ENCODE data around the gene ATE1.
A peak's percentile ranks its signal among the peaks of the same experiment; 100 is the strongest.
"Not testable (repeated sequence)": the region's sequence is repeated elsewhere in the genome, so short reads cannot be mapped to it uniquely, and the experiment has no call there.

Gene ATE1

GRCh38 chr10:121927841-121928527 lies at the start of gene ATE1:
TSS of gene ATE1 (minus strand) at chr10:121928031. CDS start at chr10:121927949, 82 bp downstream.
- DNase-seq = peak; percentile 86

GRCh38 chr10:121976607-121977006 lies 48.8 kb upstream of the ATE1 start:
- DNase-seq = no peak

GRCh38 chr10:121975295-121976086 lies 47.7 kb upstream of the ATE1 start:
- no peak for DNase-seq

- peak; percentile 74 for DNase-seq
Measured at GRCh38 chr10:121974535-121975294, 46.9 kb upstream of the ATE1 start, which contains the start of gene NSMCE4A. TSS of gene NSMCE4A (minus strand) at chr10:121975217. CDS start at chr10:121975165, 52 bp downstream.

GRCh38 chr10:121974019-121974534 lies 46.2 kb upstream of the ATE1 start:
- no peak for DNase-seq

GRCh38 chr10:121969086-121969485 lies 41.3 kb upstream of the ATE1 start:
- not testable (repeated sequence) for DNase-seq

- no peak for DNase-seq
Measured at GRCh38 chr10:121965996-121966395, 38.2 kb upstream of the ATE1 start.

GRCh38 chr10:121961456-121961855 lies 33.6 kb upstream of the ATE1 start:
- no peak for DNase-seq

- no peak for DNase-seq
Measured at GRCh38 chr10:121959671-121960070, 31.8 kb upstream of the ATE1 start.

- no peak for DNase-seq
Measured at GRCh38 chr10:121956111-121957061, 28.6 kb upstream of the ATE1 start.

GRCh38 chr10:121952226-121952625 lies 24.4 kb upstream of the ATE1 start:
- no peak for DNase-seq

- DNase-seq = no peak
Measured at GRCh38 chr10:121949451-121949850, 21.6 kb upstream of the ATE1 start.

GRCh38 chr10:121949049-121949448 lies 21.2 kb upstream of the ATE1 start:
- DNase-seq = no peak

- no peak for DNase-seq
Measured at GRCh38 chr10:121947343-121948330, 19.8 kb upstream of the ATE1 start.

GRCh38 chr10:121942749-121943416 lies 15.1 kb upstream of the ATE1 start:
- DNase-seq = no peak

- DNase-seq = no peak
Measured at GRCh38 chr10:121941532-121941931, 13.7 kb upstream of the ATE1 start.

GRCh38 chr10:121936295-121936694 lies 8.5 kb upstream of the ATE1 start:
- DNase-seq = no peak

- no peak for DNase-seq
Measured at GRCh38 chr10:121935702-121936101, 7.9 kb upstream of the ATE1 start.

- DNase-seq = not testable (repeated sequence)
Measured at GRCh38 chr10:121930268-121931085, 2.6 kb upstream of the ATE1 start.

Data from hematopoietic multipotent progenitor cell treated with erythropoietin and hydrocortisone succinate and interleukin-3 and kit ligand, for 8 days (in vitro differentiated cells).